ENCODE measurements around the gene OR10H5. TPM values are rescaled to one million over a fixed set of nuclear protein-coding genes. Genes with fewer than 3 reads are reported as not detected.
A peak's percentile ranks its signal among the peaks of the same experiment; 100 is the strongest.
"Not testable (repeated sequence)": the region's sequence is repeated elsewhere in the genome, so short reads cannot be mapped to it uniquely, and the experiment has no call there.

The OR10H5 gene
- total and polyA plus RNA-seq, 3 donors from 2014 or later, result 0.06 to 0.16 (median 0.11) TPM

GRCh38 chr19:15831626-15832025, 44.2 kb downstream of the OR10H5 start:
- Histone ChIP-seq H3K9me3 (no peaks in the 10 kb centered on the region), H3K36me3 (ENCODE audit: low read depth, missing control alignments) (no peaks in the 10 kb centered on the region), H3K27me3 (no peaks in the 10 kb centered on the region), H3K4me1 (peaks cover 6% of the 10 kb centered on the region), H3K27ac (no peak overlapping the region), H3K4me3 (no peak overlapping the region)
- DNase-seq, result no peak
- intact Hi-C loops (cut with DNase I; ENCODE audit: low total_unique reads), result no loop called here
- WGBS, 2 donors, result 76 to 81% methylated on average over 5 of the region's 5 CpGs
- TF ChIP-seq CTCF (IDR thresholded peaks at IDR 0.05) (no peak), POLR2A (IDR thresholded peaks at IDR 0.05) (no peak)

GRCh38 chr19:15834232-15834631, 46.8 kb downstream of the OR10H5 start:
- H3K4me1 ChIP-seq; H3K9me3 ChIP-seq; H3K27me3 ChIP-seq; H3K4me3 ChIP-seq; H3K36me3 ChIP-seq (ENCODE audit: low read depth, missing control alignments); intact Hi-C loops (cut with DNase I; ENCODE audit: low total_unique reads); DNase-seq; H3K27ac ChIP-seq: not testable (repeated sequence)
- 86 to 95% methylated on average over 3 of the region's 3 CpGs for WGBS, 2 donors

GRCh38 chr19:15835565-15836329, 48.3 kb downstream of the OR10H5 start:
- peak; percentile 21 for DNase-seq
- H3K9me3 ChIP-seq; H3K27me3 ChIP-seq; intact Hi-C loops (cut with DNase I; ENCODE audit: low total_unique reads); H3K4me1 ChIP-seq; H3K36me3 ChIP-seq (ENCODE audit: low read depth, missing control alignments): not testable (repeated sequence)
- Histone ChIP-seq H3K27ac (peak overlapping the region; percentile 100), H3K4me3 (peak overlapping the region; percentile 74 to 97)
- 27 to 37% methylated on average over 11 of the region's 11 CpGs for WGBS, 2 donors

GRCh38 chr19:15836330-15837220, 49.1 kb downstream of the OR10H5 start:
- intact Hi-C loops (cut with DNase I; ENCODE audit: low total_unique reads), result no loop called here
- 0 to 1% methylated on average over 24 to 61 of the region's 65 CpGs for WGBS, 2 donors

GRCh38 chr19:15837221-15837731, 49.8 kb downstream of the OR10H5 start:
- TF ChIP-seq POLR2A (IDR thresholded peaks at IDR 0.05) (no peak), CTCF (IDR thresholded peaks at IDR 0.05) (no peak)

More at GRCh38 chr19:15836330-15837220, 49.1 kb downstream of the OR10H5 start:
- TF ChIP-seq POLR2A (IDR thresholded peaks at IDR 0.05) (peak; percentile 22), CTCF (IDR thresholded peaks at IDR 0.05) (no peak)
- Histone ChIP-seq H3K4me3 (peak overlapping the region; percentile 74 to 97), H3K27me3 (no peaks in the 10 kb centered on the region), H3K27ac (peak overlapping the region; percentile 100), H3K36me3 (ENCODE audit: low read depth, missing control alignments) (no peaks in the 10 kb centered on the region), H3K9me3 (no peaks in the 10 kb centered on the region), H3K4me1 (peaks cover 6% of the 10 kb centered on the region)
- DNase-seq, result peak; percentile 99

More at GRCh38 chr19:15837221-15837731, 49.8 kb downstream of the OR10H5 start:
- Histone ChIP-seq H3K27ac (peak overlapping the region; percentile 100), H3K36me3 (ENCODE audit: low read depth, missing control alignments) (no peaks in the 10 kb centered on the region), H3K4me1 (peaks cover 6% of the 10 kb centered on the region), H3K9me3 (no peaks in the 10 kb centered on the region), H3K27me3 (no peaks in the 10 kb centered on the region), H3K4me3 (peak overlapping the region; percentile 74 to 97)
- no peak for DNase-seq
- intact Hi-C loops (cut with DNase I; ENCODE audit: low total_unique reads), result no loop called here
- WGBS, 2 donors, result 0 to 1% methylated on average over 9 of the region's 9 CpGs
